Measurements from ENCODE around the gene RGS3. TPM values are rescaled to one million over a fixed set of nuclear protein-coding genes. Genes with fewer than 3 reads are reported as not detected.

Gene RGS3
- total RNA-seq, 4 donors from 2014 or later: 43.9 to 122 (median 72.7) TPM

- Histone ChIP-seq H3K27ac (peak overlapping the region in 2 of 4 donors; percentile 38 to 43), H3K27me3 (no peaks in the 10 kb centered on the region), H3K4me1 (peaks cover 0 to 56% (median 10%) of the 10 kb centered on the region in 3 donors), H3K36me3 (peaks cover 0 to 72% of the 10 kb centered on the region in 2 donors), H3K9me3 (no peaks in the 10 kb centered on the region), H3K4me3 (no peak overlapping the region)
- WGBS, 2 donors (ENCODE audit: low coverage in 1 of 2): 24 to 43% methylated on average over 3 to 4 of the region's 6 CpGs
- ATAC-seq: no peak
- no peak for TF ChIP-seq POLR2AphosphoS5 (IDR thresholded peaks at IDR 0.05)
- TF ChIP-seq EP300 (IDR thresholded peaks at IDR 0.05): no peak
- TF ChIP-seq POLR2A (IDR thresholded peaks at IDR 0.05): no peak
- no peak for TF ChIP-seq CTCF (IDR thresholded peaks at IDR 0.05)
Measured at GRCh38 chr9:113511047-113511521, 47.6 kb downstream of the RGS3 start.

- Histone ChIP-seq H3K4me1 (peaks cover 0 to 54% (median 10%) of the 10 kb centered on the region in 3 donors), H3K27ac (peak overlapping the region in 1 of 4 donors; percentile 43)
- no peak for TF ChIP-seq POLR2A (IDR thresholded peaks at IDR 0.05)
- TF ChIP-seq CTCF (IDR thresholded peaks at IDR 0.05): no peak
- no peak for TF ChIP-seq POLR2AphosphoS5 (IDR thresholded peaks at IDR 0.05)
- TF ChIP-seq EP300 (IDR thresholded peaks at IDR 0.05): no peak
Measured at GRCh38 chr9:113511856-113512761, 48.6 kb downstream of the RGS3 start.

GRCh38 chr9:113513111-113513510, 49.6 kb downstream of the RGS3 start:
- H3K27me3 ChIP-seq: no peaks in the 10 kb centered on the region
- peaks cover 0 to 72% of the 10 kb centered on the region in 2 donors for H3K36me3 ChIP-seq
- no peak overlapping the region for H3K27ac ChIP-seq
- no peak for ATAC-seq
- TF ChIP-seq CTCF (IDR thresholded peaks at IDR 0.05): no peak
- no peak for TF ChIP-seq POLR2A (IDR thresholded peaks at IDR 0.05)
- TF ChIP-seq EP300 (IDR thresholded peaks at IDR 0.05): no peak
- TF ChIP-seq POLR2AphosphoS5 (IDR thresholded peaks at IDR 0.05): no peak
- no peaks in the 10 kb centered on the region for H3K9me3 ChIP-seq
- H3K4me1 ChIP-seq: peaks cover 0 to 44% (median 10%) of the 10 kb centered on the region in 3 donors
- 71 to 88% methylated on average over 2 to 7 of the region's 8 CpGs for WGBS, 2 donors (ENCODE audit: low coverage in 1 of 2)
- H3K4me3 ChIP-seq: no peak overlapping the region

More at GRCh38 chr9:113511856-113512761, 48.6 kb downstream of the RGS3 start:
- Histone ChIP-seq H3K9me3 (no peaks in the 10 kb centered on the region), H3K36me3 (peaks cover 0 to 72% of the 10 kb centered on the region in 2 donors), H3K27me3 (no peaks in the 10 kb centered on the region), H3K4me3 (no peak overlapping the region)
- ATAC-seq: no peak
- 82 to 100% methylated on average over 1 to 3 of the region's 10 CpGs for WGBS, 2 donors (ENCODE audit: low coverage in 1 of 2)

- H3K36me3 ChIP-seq: peaks cover 0 to 71% of the 10 kb centered on the region in 2 donors
Measured at GRCh38 chr9:113513536-113513935, 50.0 kb downstream of the RGS3 start.

More at GRCh38 chr9:113513536-113513935, 50.0 kb downstream of the RGS3 start:
- Histone ChIP-seq H3K27ac (no peak overlapping the region), H3K4me3 (no peak overlapping the region), H3K4me1 (peaks cover 0 to 44% (median 6%) of the 10 kb centered on the region in 3 donors), H3K9me3 (no peaks in the 10 kb centered on the region), H3K27me3 (no peaks in the 10 kb centered on the region)
- no peak for TF ChIP-seq EP300 (IDR thresholded peaks at IDR 0.05)
- no peak for TF ChIP-seq CTCF (IDR thresholded peaks at IDR 0.05)
- TF ChIP-seq POLR2AphosphoS5 (IDR thresholded peaks at IDR 0.05): no peak
- no peak for TF ChIP-seq POLR2A (IDR thresholded peaks at IDR 0.05)
- 90% methylated on average over 2 of the region's 2 CpGs; no CpG with 5 or more reads in 1 of the 2 donors for WGBS, 2 donors (ENCODE audit: low coverage in 1 of 2)
- no peak for ATAC-seq

Measured in gastroesophageal sphincter (tissue), 4 donors.